Brain microvascular endothelial cell (primary cell): ENCODE data around the gene FAM210A.

Experiments used
- DNase-seq: peaks from one replicate; pipeline ENCODE4 v3.0.0-alpha.2; 2020
- H3K27ac ChIP-seq: fragments of 250-450 bp; sonication (Bioruptor Pico); 2 replicates; pipeline ENCODE4 v1.5.1; 2020; ENCODE audit warnings: mild to moderate bottlenecking, moderate library complexity
- H3K27me3 ChIP-seq: fragments of 250-450 bp; sonication (Bioruptor Pico); replicated peaks from 2 replicates; pipeline ENCODE4 v1.5.1; 2020; ENCODE audit warnings: mild to moderate bottlenecking
- H3K36me3 ChIP-seq: fragments of 250-450 bp; sonication (Bioruptor Pico); replicated peaks from 2 replicates; pipeline ENCODE4 v1.5.1; 2020; ENCODE audit warnings: mild to moderate bottlenecking
- H3K4me3 ChIP-seq: 2 replicates; pipeline ENCODE4 v1.5.1; 2011; ENCODE audit warnings: low read depth, mild to moderate bottlenecking, control low read depth, low read length, moderate library complexity
- CTCF ChIP-seq: IDR thresholded peaks from 2 replicates; pipeline ENCODE4 v1.5.1; 2011; ENCODE audit warnings: low read depth, mild to moderate bottlenecking, moderate library complexity, low read length, control low read depth, inconsistent platforms; ENCODE audit errors: missing control alignments
- in situ Hi-C: cut with HindIII; loops from 2 replicates; pipeline ENCODE4 v1.10.0; 2017; ENCODE audit warnings: low sequenced_read_pairs, low pct_ligation_motif_present

Gene FAM210A

DNA sequence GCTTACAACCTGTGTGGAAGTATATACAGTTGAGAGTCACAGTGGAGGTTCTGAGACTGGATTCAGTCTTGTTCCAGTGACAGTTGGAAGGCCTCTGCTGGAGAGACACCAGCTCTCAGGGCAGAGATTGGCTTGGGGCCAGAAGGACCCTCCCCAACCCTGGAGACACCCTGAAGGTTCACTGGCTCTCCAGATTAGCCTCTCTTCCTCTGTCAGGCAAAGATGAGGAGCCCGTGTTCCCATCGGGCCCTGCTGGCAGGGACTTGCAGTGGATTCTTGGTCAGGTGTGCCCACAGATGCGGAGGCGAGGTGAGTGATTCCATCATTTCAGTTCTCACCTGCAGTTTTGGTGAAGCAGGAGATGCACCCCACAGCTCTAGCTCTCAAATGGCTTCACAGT is 78.6 kb downstream of the FAM210A start:
- no peak for TF ChIP-seq CTCF
- in situ Hi-C loops = no loop called here
- Histone ChIP-seq H3K36me3 (no peaks in the 10 kb centered on the region), H3K27me3 (no peaks in the 10 kb centered on the region), H3K4me3 (no peak overlapping the region), H3K27ac (no peak overlapping the region)
- no peak for DNase-seq

DNA sequence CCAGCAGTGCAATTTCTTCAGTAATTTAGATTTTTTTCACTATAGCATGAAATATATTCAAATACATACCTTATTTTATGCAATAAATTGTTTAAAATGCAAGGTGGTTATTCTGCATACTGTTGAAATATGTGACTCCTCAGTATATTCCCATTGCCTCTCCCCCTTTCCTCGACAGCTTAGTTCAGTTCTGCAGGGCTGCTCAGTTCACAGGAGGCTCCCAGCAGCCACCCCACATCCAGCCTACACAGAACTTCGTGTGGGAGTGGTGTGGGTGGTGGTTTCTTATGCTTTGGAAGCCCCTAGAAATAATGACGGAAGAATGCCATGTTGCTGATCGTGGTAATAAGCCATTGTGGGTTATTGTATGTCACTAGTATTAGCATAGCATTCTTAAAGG is 79.7 kb downstream of the FAM210A start:
- no peak for TF ChIP-seq CTCF
- Histone ChIP-seq H3K4me3 (no peak overlapping the region), H3K27ac (no peak overlapping the region), H3K27me3 (peaks cover 6% of the 10 kb centered on the region), H3K36me3 (no peaks in the 10 kb centered on the region)
- in situ Hi-C loops = no loop called here
- DNase-seq = no peak

DNA sequence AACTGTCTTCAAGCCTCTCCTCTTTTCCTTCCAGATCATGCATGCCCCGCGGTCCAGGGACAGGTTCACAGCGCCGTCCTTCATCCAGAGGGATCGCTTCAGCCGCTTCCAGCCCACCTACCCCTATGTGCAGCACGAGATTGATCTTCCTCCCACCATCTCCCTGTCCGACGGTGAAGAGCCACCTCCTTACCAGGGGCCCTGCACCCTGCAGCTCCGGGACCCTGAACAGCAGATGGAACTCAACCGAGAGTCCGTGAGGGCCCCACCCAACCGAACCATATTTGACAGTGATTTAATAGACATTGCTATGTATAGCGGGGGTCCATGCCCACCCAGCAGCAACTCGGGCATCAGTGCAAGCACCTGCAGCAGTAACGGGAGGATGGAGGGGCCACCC is 81.3 kb downstream of the FAM210A start:
- Histone ChIP-seq H3K36me3 (no peaks in the 10 kb centered on the region), H3K27me3 (peaks cover 11% of the 10 kb centered on the region), H3K27ac (no peak overlapping the region), H3K4me3 (no peak overlapping the region)
- DNase-seq = no peak
- in situ Hi-C loops = no loop called here
- TF ChIP-seq CTCF = no peak

DNA sequence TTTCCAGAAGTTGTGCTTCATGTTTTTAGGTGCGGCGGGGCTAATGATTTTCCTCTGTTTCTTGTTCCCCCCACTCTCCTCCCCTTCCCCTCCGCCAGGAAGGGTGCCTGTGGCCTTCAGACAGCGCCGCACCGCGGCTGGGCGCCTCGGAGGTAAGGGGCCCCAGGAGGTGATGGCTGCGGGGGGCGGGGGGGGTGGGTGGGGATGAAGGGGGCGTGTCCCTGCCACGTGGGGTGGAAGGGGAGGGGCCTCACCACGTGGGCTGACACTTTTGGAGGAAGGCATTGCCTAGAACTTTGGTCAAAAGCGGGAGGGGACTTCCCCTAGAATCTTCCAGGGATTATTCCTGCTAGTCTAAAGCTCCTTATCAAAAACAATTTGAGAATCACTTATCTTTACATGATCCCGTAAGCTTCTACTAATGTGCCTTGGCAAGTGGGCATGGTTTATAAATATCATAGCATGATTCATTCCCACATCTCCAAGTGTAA is 83.1 kb downstream of the FAM210A start:
- in situ Hi-C loops = no loop called here
- no peaks in the 10 kb centered on the region for H3K36me3 ChIP-seq
- peaks cover 11% of the 10 kb centered on the region for H3K27me3 ChIP-seq
- H3K4me3 ChIP-seq = no peak overlapping the region
- TF ChIP-seq CTCF = no peak
- no peak for DNase-seq
- no peak overlapping the region for H3K27ac ChIP-seq

DNA sequence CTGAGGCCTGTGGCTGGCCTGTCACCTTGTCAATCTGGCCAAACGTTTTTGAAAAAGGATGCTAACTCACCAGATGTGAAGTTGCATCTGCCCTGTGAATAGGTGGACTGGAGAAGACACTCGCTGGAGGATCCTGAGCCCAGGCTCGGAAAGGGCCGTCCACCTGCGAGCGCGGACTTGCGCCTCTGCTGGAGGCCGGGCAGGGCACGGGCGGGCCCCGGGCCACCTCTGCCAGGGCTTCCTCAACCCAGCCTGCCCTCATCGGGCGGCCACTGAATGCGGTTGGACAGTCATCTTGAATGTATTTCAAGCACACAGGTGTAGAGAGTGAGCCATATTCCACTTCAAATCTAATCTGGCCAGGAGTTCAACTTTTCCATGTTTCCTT is 83.9 kb downstream of the FAM210A start:
- Histone ChIP-seq H3K27ac (no peak overlapping the region), H3K4me3 (no peak overlapping the region), H3K36me3 (no peaks in the 10 kb centered on the region), H3K27me3 (peaks cover 11% of the 10 kb centered on the region)
- no peak for TF ChIP-seq CTCF
- in situ Hi-C loops = no loop called here
- no peak for DNase-seq
